ENCODE results near the gene GDPD4.
A peak's percentile ranks its signal among the peaks of the same experiment; 100 is the strongest.

GDPD4 gene

DNA sequence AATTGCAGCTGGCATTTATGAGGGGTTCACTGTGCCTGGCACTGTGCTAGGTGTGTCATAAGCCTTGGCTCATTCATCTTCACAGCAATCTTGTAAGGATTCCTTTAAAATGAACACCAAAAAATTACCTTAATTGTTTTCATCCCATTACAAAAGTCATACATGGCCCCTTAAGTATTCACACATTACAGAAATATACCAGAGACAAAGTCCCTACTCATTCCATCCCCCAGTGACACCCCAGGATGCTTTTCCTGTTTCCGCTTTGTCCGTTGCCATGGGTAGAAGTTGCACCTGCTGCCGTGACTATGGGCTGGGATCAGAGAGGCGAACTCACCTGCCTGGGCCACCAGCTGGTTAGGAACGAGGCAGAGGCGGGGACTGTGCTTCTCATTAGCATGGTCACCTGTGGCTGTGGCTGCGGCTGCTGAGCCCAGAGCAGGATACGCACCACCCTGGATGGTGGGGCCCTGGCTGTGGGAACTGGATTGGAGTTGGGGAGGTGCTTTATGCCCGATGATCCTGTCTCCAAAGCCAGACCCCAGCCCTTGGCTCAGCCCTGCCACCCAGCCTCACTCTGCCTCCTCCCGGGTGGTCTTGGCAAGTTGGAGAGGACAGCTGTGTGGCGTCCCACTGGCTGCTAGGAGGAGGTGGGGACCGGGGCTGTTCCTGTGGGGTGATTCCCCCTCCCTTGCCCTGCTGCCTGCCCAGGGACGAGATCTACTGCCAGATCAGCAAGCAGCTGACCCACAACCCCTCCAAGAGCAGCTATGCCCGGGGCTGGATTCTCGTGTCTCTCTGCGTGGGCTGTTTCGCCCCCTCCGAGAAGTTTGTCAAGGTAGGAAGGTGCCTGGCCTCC lies 112.6 kb downstream of the GDPD4 start:
- H3K4me3 ChIP-seq (ENCODE audit: low read length, poor library complexity, severe bottlenecking): no peak overlapping the region
- H3K36me3 ChIP-seq (ENCODE audit: insufficient read depth, low read length): no peaks in the 10 kb centered on the region
- peaks cover 11% of the 10 kb centered on the region for H3K4me1 ChIP-seq (ENCODE audit: insufficient read depth, low read length, poor library complexity, severe bottlenecking)
- H3K4me2 ChIP-seq (ENCODE audit: low read depth, low read length, poor library complexity, severe bottlenecking): no peak overlapping the region
- H3K9ac ChIP-seq (ENCODE audit: low read depth, low read length, poor library complexity, severe bottlenecking): no peak overlapping the region
- no peaks in the 10 kb centered on the region for H3K9me3 ChIP-seq (ENCODE audit: insufficient read depth, low read depth, low read length)
- no peak overlapping the region for H2AFZ ChIP-seq (ENCODE audit: low read length)
- H4K20me1 ChIP-seq (ENCODE audit: insufficient read depth, low read length, poor library complexity, severe bottlenecking): no peaks in the 10 kb centered on the region
- TF ChIP-seq, protein P1, sequence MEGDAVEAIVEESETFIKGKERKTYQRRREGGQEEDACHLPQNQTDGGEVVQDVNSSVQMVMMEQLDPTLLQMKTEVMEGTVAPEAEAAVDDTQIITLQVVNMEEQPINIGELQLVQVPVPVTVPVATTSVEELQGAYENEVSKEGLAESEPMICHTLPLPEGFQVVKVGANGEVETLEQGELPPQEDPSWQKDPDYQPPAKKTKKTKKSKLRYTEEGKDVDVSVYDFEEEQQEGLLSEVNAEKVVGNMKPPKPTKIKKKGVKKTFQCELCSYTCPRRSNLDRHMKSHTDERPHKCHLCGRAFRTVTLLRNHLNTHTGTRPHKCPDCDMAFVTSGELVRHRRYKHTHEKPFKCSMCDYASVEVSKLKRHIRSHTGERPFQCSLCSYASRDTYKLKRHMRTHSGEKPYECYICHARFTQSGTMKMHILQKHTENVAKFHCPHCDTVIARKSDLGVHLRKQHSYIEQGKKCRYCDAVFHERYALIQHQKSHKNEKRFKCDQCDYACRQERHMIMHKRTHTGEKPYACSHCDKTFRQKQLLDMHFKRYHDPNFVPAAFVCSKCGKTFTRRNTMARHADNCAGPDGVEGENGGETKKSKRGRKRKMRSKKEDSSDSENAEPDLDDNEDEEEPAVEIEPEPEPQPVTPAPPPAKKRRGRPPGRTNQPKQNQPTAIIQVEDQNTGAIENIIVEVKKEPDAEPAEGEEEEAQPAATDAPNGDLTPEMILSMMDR (conservative IDR thresholded peaks at IDR 0.05; ENCODE audit: low read length): peak; percentile 29; the same call in 1 of the 2 replicates
- TF ChIP-seq EZH2phosphoT487 (IDR thresholded peaks at IDR 0.05; ENCODE audit: borderline replicate concordance): no peak
- H3K79me2 ChIP-seq (ENCODE audit: insufficient read depth, low read length): no peaks in the 10 kb centered on the region
- H3K9me2 ChIP-seq (replicated peaks; ENCODE audit: low read depth, low read length): no peaks in the 10 kb centered on the region
- H3K27me3 ChIP-seq (ENCODE audit: insufficient read depth, low read length, poor library complexity, severe bottlenecking): no peaks in the 10 kb centered on the region
- H3F3A ChIP-seq (ENCODE audit: low read depth): no peaks in the 10 kb centered on the region

DNA sequence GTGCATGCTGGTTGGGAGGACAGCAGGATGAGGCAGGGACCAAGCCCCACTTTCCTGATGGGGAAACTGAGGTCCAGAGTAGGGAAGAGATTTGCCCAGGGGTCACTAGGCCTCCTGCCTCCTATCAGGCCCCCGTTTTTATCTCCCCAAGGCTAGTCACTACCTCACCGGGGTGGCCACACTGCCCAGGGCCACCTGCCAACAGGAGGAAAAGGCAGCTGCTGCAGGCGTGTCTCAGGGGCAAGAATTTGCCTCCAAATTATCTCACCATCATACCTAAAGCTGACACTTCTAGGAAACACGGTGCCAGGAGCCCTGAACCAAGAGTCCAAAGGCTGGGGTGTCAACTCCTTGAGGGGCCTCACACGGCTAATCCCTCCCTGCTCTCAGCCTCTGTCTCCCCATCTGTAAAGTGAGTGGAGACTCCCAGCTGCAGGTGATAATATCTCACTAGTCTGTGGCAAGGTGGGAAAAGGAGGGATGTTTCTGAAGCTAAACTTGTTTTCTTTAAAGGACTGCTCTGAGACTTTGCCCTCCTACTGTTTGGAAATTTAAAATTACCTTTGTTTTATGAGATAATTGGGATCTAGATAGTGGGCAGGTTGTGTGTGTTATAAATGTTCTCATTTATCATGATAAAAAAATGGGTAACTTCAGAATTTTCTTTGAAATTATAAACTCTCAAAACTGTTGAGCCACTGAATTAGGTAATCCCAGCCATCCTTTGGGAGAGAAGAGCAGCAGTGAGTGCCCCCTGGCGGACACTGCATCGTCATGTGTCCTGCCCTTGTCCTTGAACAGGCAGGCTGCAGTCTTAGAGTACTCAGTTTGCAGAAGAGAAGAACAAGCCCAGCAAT lies 113.5 kb downstream of the GDPD4 start:
- H3K79me2 ChIP-seq (ENCODE audit: insufficient read depth, low read length): no peaks in the 10 kb centered on the region
- no peak overlapping the region for H3K4me2 ChIP-seq (ENCODE audit: low read depth, low read length, poor library complexity, severe bottlenecking)
- H3K4me1 ChIP-seq (ENCODE audit: insufficient read depth, low read length, poor library complexity, severe bottlenecking): peaks cover 11% of the 10 kb centered on the region
- no peaks in the 10 kb centered on the region for H3F3A ChIP-seq (ENCODE audit: low read depth)
- TF ChIP-seq, protein P1 (conservative IDR thresholded peaks at IDR 0.05; ENCODE audit: low read length): peak; percentile 96
- TF ChIP-seq EZH2phosphoT487 (IDR thresholded peaks at IDR 0.05; ENCODE audit: borderline replicate concordance): no peak
- H2AFZ ChIP-seq (ENCODE audit: low read length): peak overlapping the region; percentile 54; the same call in 1 of the 2 replicates
- no peaks in the 10 kb centered on the region for H3K9me3 ChIP-seq (ENCODE audit: insufficient read depth, low read depth, low read length)
- H4K20me1 ChIP-seq (ENCODE audit: insufficient read depth, low read length, poor library complexity, severe bottlenecking): no peaks in the 10 kb centered on the region
- H3K9ac ChIP-seq (ENCODE audit: low read depth, low read length, poor library complexity, severe bottlenecking): no peak overlapping the region
- no peaks in the 10 kb centered on the region for H3K27me3 ChIP-seq (ENCODE audit: insufficient read depth, low read length, poor library complexity, severe bottlenecking)
- H3K9me2 ChIP-seq (replicated peaks; ENCODE audit: low read depth, low read length): no peaks in the 10 kb centered on the region
- no peaks in the 10 kb centered on the region for H3K36me3 ChIP-seq (ENCODE audit: insufficient read depth, low read length)
- H3K4me3 ChIP-seq (ENCODE audit: low read length, poor library complexity, severe bottlenecking): no peak overlapping the region

DNA sequence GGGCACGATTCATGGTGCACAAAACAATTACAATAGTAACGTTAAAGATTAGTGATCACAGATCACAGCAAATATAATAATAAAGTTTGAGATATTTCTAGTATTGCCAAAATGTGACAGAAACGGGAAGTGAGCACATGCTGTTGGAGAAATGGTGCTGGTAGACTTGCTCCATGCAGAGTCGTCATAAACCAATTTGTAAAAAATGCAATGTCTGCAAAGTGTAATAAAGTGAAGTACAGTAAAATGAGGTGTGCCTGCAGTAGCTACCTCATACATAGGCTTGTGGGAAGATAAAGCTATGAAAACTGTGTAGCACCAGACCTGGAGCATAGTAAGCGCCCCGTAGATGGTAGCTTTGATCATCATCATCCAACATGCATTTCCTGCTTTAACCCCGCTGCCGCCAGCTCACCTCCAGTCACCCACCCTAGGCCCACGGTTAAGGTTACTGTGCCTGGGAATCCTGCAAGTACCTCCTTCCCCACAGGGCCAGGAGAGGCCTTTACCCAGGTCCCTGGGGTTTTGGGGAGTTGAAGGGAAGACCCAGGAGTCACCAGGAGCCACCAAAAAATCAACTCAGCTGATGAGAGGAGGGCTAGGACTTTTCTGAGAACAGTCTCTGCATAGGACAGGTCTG lies 114.3 kb downstream of the GDPD4 start:
- Histone ChIP-seq H3K9ac (ENCODE audit: low read depth, low read length, poor library complexity, severe bottlenecking) (no peak overlapping the region), H3K9me2 (replicated peaks; ENCODE audit: low read depth, low read length) (no peaks in the 10 kb centered on the region), H3K36me3 (ENCODE audit: insufficient read depth, low read length) (no peaks in the 10 kb centered on the region), H3K79me2 (ENCODE audit: insufficient read depth, low read length) (no peaks in the 10 kb centered on the region), H3K4me2 (ENCODE audit: low read depth, low read length, poor library complexity, severe bottlenecking) (no peak overlapping the region), H3K4me1 (ENCODE audit: insufficient read depth, low read length, poor library complexity, severe bottlenecking) (peaks cover 11% of the 10 kb centered on the region), H3K27me3 (ENCODE audit: insufficient read depth, low read length, poor library complexity, severe bottlenecking) (no peaks in the 10 kb centered on the region), H3F3A (ENCODE audit: low read depth) (no peaks in the 10 kb centered on the region), H3K9me3 (ENCODE audit: insufficient read depth, low read depth, low read length) (no peaks in the 10 kb centered on the region), H2AFZ (ENCODE audit: low read length) (no peak overlapping the region), H3K4me3 (ENCODE audit: low read length, poor library complexity, severe bottlenecking) (no peak overlapping the region), H4K20me1 (ENCODE audit: insufficient read depth, low read length, poor library complexity, severe bottlenecking) (no peaks in the 10 kb centered on the region)
- no peak for TF ChIP-seq EZH2phosphoT487 (IDR thresholded peaks at IDR 0.05; ENCODE audit: borderline replicate concordance)
